HG02943 (cell line): ENCODE data around the gene GNAT3.

ENCODE experiments used
- ATAC-seq: cut with Tn5 transposase; IDR thresholded peaks from one replicate; pipeline ENCODE4 v1.9.1; 2021; ENCODE audit warnings: mild to moderate bottlenecking, low read depth, moderate library complexity; ENCODE audit not compliant: unreplicated experiment

The GNAT3 gene

GRCh38 chr7:80511964-80512363 is at the start of gene GNAT3:
Gene GNAT3 (minus strand): TSS chr7:80512064. CDS start chr7:80511926, 138 bp downstream.
- no peak for ATAC-seq

- ATAC-seq = no peak
Observed at GRCh38 chr7:80558116-80558515, 46.3 kb upstream of the GNAT3 start.

- no peak for ATAC-seq
Observed at GRCh38 chr7:80552031-80552694, 40.3 kb upstream of the GNAT3 start.

- ATAC-seq = no peak
Observed at GRCh38 chr7:80550005-80550404, 38.1 kb upstream of the GNAT3 start.

- no peak for ATAC-seq
Observed at GRCh38 chr7:80548840-80549530, 37.1 kb upstream of the GNAT3 start.

- ATAC-seq = no peak
Observed at GRCh38 chr7:80542398-80542797, 30.5 kb upstream of the GNAT3 start.

- no peak for ATAC-seq
Observed at GRCh38 chr7:80540836-80541235, 29.0 kb upstream of the GNAT3 start.

- no peak for ATAC-seq
Observed at GRCh38 chr7:80537091-80537490, 25.2 kb upstream of the GNAT3 start.

- no peak for ATAC-seq
Observed at GRCh38 chr7:80536426-80536825, 24.6 kb upstream of the GNAT3 start.

GRCh38 chr7:80533287-80533686 is 21.4 kb upstream of the GNAT3 start:
- no peak for ATAC-seq

GRCh38 chr7:80532153-80532552 is 20.3 kb upstream of the GNAT3 start:
- no peak for ATAC-seq

- ATAC-seq = no peak
Observed at GRCh38 chr7:80530136-80530535, 18.3 kb upstream of the GNAT3 start.

- ATAC-seq = no peak
Observed at GRCh38 chr7:80529362-80529761, 17.5 kb upstream of the GNAT3 start.

- no peak for ATAC-seq
Observed at GRCh38 chr7:80528689-80529088, 16.8 kb upstream of the GNAT3 start.

- ATAC-seq = no peak
Observed at GRCh38 chr7:80526472-80526871, 14.6 kb upstream of the GNAT3 start.

- no peak for ATAC-seq
Observed at GRCh38 chr7:80524693-80525092, 12.8 kb upstream of the GNAT3 start.

GRCh38 chr7:80521809-80522208 is 9.9 kb upstream of the GNAT3 start:
- no peak for ATAC-seq

GRCh38 chr7:80520199-80520598 is 8.3 kb upstream of the GNAT3 start:
- no peak for ATAC-seq

- ATAC-seq = no peak
Observed at GRCh38 chr7:80517282-80517747, 5.5 kb upstream of the GNAT3 start.

- no peak for ATAC-seq
Observed at GRCh38 chr7:80515298-80515697, 3.4 kb upstream of the GNAT3 start.

GRCh38 chr7:80510021-80510420 is 1.8 kb downstream of the GNAT3 start:
- no peak for ATAC-seq

GRCh38 chr7:80508440-80508839 is 3.4 kb downstream of the GNAT3 start:
- ATAC-seq = no peak
